ENCODE data around the gene CTDP1. TPM values are rescaled to one million over a fixed set of nuclear protein-coding genes. Genes with fewer than 3 reads are reported as not detected.

Gene CTDP1
- total and polyA plus RNA-seq, 9 of the 15 experiments (the other 6 are each of a cell fraction or from before 2014, with no cell fraction given), result 0.07 to 19.2 (median 4.0) TPM

DNA sequence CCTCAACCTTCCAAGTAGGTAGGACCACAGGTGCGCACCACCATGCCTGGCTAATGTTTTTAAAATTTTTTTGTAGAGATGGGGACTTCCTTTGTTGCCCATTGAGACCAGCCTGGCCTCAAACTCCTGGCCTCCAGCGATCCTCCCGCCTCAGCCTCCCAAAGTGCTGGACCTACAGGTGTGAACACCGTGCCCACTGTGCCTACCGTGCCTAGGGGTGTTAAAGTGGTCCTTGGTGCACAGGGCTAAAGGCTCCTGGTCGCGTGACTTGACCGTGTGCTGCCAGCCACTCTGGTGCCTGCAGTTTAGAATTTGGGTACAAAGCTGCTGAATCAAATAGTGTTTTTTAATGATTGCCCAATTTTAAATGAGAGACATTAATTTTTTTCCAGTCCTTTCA is 67.1 kb downstream of the CTDP1 start (continued):
- TF ChIP-seq ZNF239 (CRISPR knock-in tag; IDR thresholded peaks at IDR 0.05) (no peak), ZNF655 (CRISPR knock-in tag; IDR thresholded peaks at IDR 0.05) (no peak), RAD21 (CRISPR knock-in tag; conservative IDR thresholded peaks at IDR 0.05 in 1 of 2, IDR thresholded peaks at IDR 0.05 in 1 of 2) (no peak), ZNF316 (IDR thresholded peaks at IDR 0.05) (no peak), MTA2 (IDR thresholded peaks at IDR 0.05; ENCODE audit: low read depth) (no peak), ZNF232 (CRISPR knock-in tag; IDR thresholded peaks at IDR 0.05) (no peak), MAFK (IDR thresholded peaks at IDR 0.05; ENCODE audit: low read length) (no peak)

- Histone ChIP-seq H3K9ac (ENCODE audit: insufficient read depth in 1 of 2, low read depth in 2 of 2, low read length in 2 of 2) (no peak overlapping the region), H3K4me3 (no peak overlapping the region), H3K27ac (ENCODE audit: extremely low read depth, low read depth, low read length) (no peak overlapping the region), H4K20me1 (replicated peaks; ENCODE audit: control insufficient read depth, insufficient read depth, low read length) (no peaks in the 10 kb centered on the region), H3K36me3 (ENCODE audit: control insufficient read depth, insufficient read depth, low read length) (0 out of 3 replicates have a peak, but pooled peaks cover 2% of the 10 kb centered on the region), H3K9me1 (ENCODE audit: control insufficient read depth, insufficient read depth, low read length) (no peaks in the 10 kb centered on the region), H3K9me3 (replicated peaks; ENCODE audit: control insufficient read depth, insufficient read depth, low read depth, low read length) (no peaks in the 10 kb centered on the region), H3K79me2 (ENCODE audit: control insufficient read depth, insufficient read depth, low read length) (no peaks in the 10 kb centered on the region), H2AFZ (ENCODE audit: low read depth, low read length) (no peak overlapping the region), H3K27me3 (ENCODE audit: control insufficient read depth in 2 of 2, insufficient read depth in 2 of 2, low read length in 2 of 2) (no peaks in the 10 kb centered on the region), H3K4me2 (ENCODE audit: insufficient read depth, low read length) (no peak overlapping the region), H3K4me1 (replicated peaks in 1 of 2; ENCODE audit: control insufficient read depth in 2 of 2, insufficient read depth in 2 of 2, low read length in 2 of 2) (no peaks in the 10 kb centered on the region)
- DNase-seq (ENCODE audit: extremely low read depth in 1 of 4, low spot score in 3 of 4), result no peak
- in situ Hi-C loops (cut with MboI), result no loop called here
- 95% methylated on average over 10 of the region's 35 CpGs for WGBS (ENCODE audit: insufficient coverage, low coverage, missing lambda C conversion rate)
- no TSS peak for BruUV-seq (replicated peaks)
- FAIRE-seq, result no peak
- ChIA-PET POLR2A (no interaction called here), CTCF (ENCODE audit: low intra/inter-chr PET ratio) (no interaction called here)
- intact Hi-C loops (cut with micrococcal nuclease), result no loop called here
- no peak for TF ChIP-seq NR2C2 (CRISPR knock-in tag; IDR thresholded peaks at IDR 0.05)
- TF ChIP-seq NR2C2 (tag; IDR thresholded peaks at IDR 0.05), result no peak
- no peak for TF ChIP-seq TCF7L2 (IDR thresholded peaks at IDR 0.05; ENCODE audit: low read depth, low read length)
- TF ChIP-seq ZBTB33 (CRISPR knock-in tag; IDR thresholded peaks at IDR 0.05), result peak; percentile 35; the same call in 1 of the 2 replicates
- ATAC-seq, result no peak
Observed at GRCh38 chr18:79747156-79747845, 67.7 kb downstream of the CTDP1 start.
